ENCODE data around the gene SOBP.

DNA sequence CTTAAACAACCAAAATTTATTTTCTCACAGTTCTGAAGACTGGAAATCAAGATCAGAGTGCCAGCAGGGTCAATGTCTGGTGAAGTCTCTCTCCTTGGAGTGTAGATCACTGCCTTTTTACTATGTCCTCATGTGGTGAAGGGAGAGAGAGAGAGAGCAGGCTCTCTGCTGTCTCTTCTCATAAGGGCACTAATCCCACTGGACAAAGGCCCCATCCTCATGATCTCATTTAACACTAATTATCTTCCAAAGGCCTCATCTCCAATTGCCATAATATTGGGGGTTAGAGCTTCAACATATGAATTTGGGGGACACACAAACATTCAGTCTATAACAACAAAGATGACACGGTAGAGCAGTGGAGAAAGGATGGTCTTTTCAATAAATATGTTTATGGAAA is 27.4 kb downstream of the SOBP start:
- TF ChIP-seq, protein P1, sequence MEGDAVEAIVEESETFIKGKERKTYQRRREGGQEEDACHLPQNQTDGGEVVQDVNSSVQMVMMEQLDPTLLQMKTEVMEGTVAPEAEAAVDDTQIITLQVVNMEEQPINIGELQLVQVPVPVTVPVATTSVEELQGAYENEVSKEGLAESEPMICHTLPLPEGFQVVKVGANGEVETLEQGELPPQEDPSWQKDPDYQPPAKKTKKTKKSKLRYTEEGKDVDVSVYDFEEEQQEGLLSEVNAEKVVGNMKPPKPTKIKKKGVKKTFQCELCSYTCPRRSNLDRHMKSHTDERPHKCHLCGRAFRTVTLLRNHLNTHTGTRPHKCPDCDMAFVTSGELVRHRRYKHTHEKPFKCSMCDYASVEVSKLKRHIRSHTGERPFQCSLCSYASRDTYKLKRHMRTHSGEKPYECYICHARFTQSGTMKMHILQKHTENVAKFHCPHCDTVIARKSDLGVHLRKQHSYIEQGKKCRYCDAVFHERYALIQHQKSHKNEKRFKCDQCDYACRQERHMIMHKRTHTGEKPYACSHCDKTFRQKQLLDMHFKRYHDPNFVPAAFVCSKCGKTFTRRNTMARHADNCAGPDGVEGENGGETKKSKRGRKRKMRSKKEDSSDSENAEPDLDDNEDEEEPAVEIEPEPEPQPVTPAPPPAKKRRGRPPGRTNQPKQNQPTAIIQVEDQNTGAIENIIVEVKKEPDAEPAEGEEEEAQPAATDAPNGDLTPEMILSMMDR (IDR thresholded peaks at IDR 0.05) = no peak
- TF ChIP-seq POLR2AphosphoS5 (IDR thresholded peaks at IDR 0.05) = no peak
- no peak for TF ChIP-seq POLR2A (IDR thresholded peaks at IDR 0.05)
